HepG2 (cell line): ENCODE results near the gene IL2RG. TPM values are rescaled to one million over a fixed set of nuclear protein-coding genes. Genes with fewer than 3 reads are reported as not detected.

Source experiments
- ATF5 ChIP-seq: sonication (generic); formaldehyde crosslinking; IDR thresholded peaks from 2 replicates; pipeline ENCODE4 v1.4.0; 2020; ENCODE audit warnings: mild to moderate bottlenecking, low read depth, missing genetic modification reagents
- BCLAF1 ChIP-seq: fragments of 450-650 bp; IDR thresholded peaks from 2 replicates; pipeline ENCODE4 v1.6.1; 2017; ENCODE audit warnings: mild to moderate bottlenecking
- CCAR2 ChIP-seq: fragments of 200-400 bp; formaldehyde crosslinking; optimal IDR thresholded peaks from 2 replicates; pipeline ENCODE3; 2018; ENCODE audit warnings: low read depth, mild to moderate bottlenecking, low read length, moderate library complexity
- ELK4 ChIP-seq: sonication (generic); formaldehyde crosslinking; IDR thresholded peaks from 2 replicates; pipeline ENCODE4 v1.9.0; 2021; ENCODE audit warnings: missing genetic modification reagents, borderline replicate concordance
- HMGXB4 ChIP-seq, 2 experiments: sonication (generic) in 1 of 2; formaldehyde crosslinking in 1 of 2; IDR thresholded peaks; 2 replicates each; pipeline versions ENCODE4 v1.4.0 to v1.6.1; 2018 to 2020; ENCODE audit warnings: missing genetic modification reagents in 2 of 2, borderline replicate concordance in 1 of 2, low read depth in 1 of 2, mild to moderate bottlenecking in 1 of 2, missing biosample characterization in 1 of 2
- IRF9 ChIP-seq: sonication (generic); formaldehyde crosslinking; IDR thresholded peaks from 2 replicates; pipeline ENCODE4 v1.8.0; 2022; ENCODE audit warnings: missing genetic modification reagents, mild to moderate bottlenecking, borderline replicate concordance
- JUND ChIP-seq: sonication (generic); formaldehyde crosslinking; IDR thresholded peaks from 2 replicates; pipeline ENCODE4 v1.8.0; 2022; ENCODE audit warnings: mild to moderate bottlenecking, missing genetic modification reagents
- KDM4B ChIP-seq: sonication (generic); formaldehyde crosslinking; IDR thresholded peaks from 2 replicates; pipeline ENCODE4 v1.4.0; 2020; ENCODE audit warnings: missing genetic modification reagents
- MEIS1 ChIP-seq: sonication (generic); formaldehyde crosslinking; IDR thresholded peaks from 2 replicates; pipeline ENCODE4 v1.9.0; 2021; ENCODE audit warnings: mild to moderate bottlenecking, missing genetic modification reagents, moderate library complexity, borderline replicate concordance
- NFIC ChIP-seq: IDR thresholded peaks from 2 replicates; pipeline ENCODE4 v1.6.1; 2012; ENCODE audit warnings: mild to moderate bottlenecking, low read length, inconsistent platforms
- NR2F6 ChIP-seq, 2 experiments: IDR thresholded peaks; 2 replicates each; pipeline ENCODE4 v1.6.1; 2016; ENCODE audit warnings: antibody characterized with exemption in 1 of 2, mild to moderate bottlenecking in 1 of 2
- SETDB1 ChIP-seq: sonication (generic); formaldehyde crosslinking; IDR thresholded peaks from 2 replicates; pipeline ENCODE4 v1.5.1; 2020; ENCODE audit warnings: missing genetic modification reagents, mild to moderate bottlenecking, borderline replicate concordance
- ZBTB21 ChIP-seq: sonication (generic); formaldehyde crosslinking; IDR thresholded peaks from 2 replicates; pipeline ENCODE4 v1.4.0; 2020; ENCODE audit warnings: missing genetic modification reagents
- ZC3H13 ChIP-seq: sonication (generic); formaldehyde crosslinking; IDR thresholded peaks from 2 replicates; pipeline ENCODE4 v1.8.1; 2023; ENCODE audit warnings: mild to moderate bottlenecking, missing genetic modification reagents, moderate library complexity
- ZFP1 ChIP-seq: IDR thresholded peaks from 2 replicates; pipeline ENCODE4 v1.6.1; 2016
- ZNF17 ChIP-seq: sonication (generic); formaldehyde crosslinking; IDR thresholded peaks from 2 replicates; pipeline ENCODE4 v1.5.0; 2020; ENCODE audit warnings: mild to moderate bottlenecking, missing genetic modification reagents
- ZNF256 ChIP-seq: sonication (generic); formaldehyde crosslinking; conservative IDR thresholded peaks from 2 replicates; pipeline ENCODE4 v1.4.0; 2020; ENCODE audit warnings: missing genetic modification reagents
- ZNF282 ChIP-seq: fragments of 450-650 bp; IDR thresholded peaks from 2 replicates; pipeline ENCODE4 v1.6.1; 2018; ENCODE audit not compliant: partially characterized antibody
- ZNF333 ChIP-seq: sonication (generic); formaldehyde crosslinking; IDR thresholded peaks from 2 replicates; pipeline ENCODE4 v1.4.0; 2020; ENCODE audit warnings: mild to moderate bottlenecking, missing genetic modification reagents, borderline replicate concordance
- ZNF704 ChIP-seq: sonication (generic); formaldehyde crosslinking; IDR thresholded peaks from 2 replicates; pipeline ENCODE4 v1.8.1; 2023; ENCODE audit warnings: mild to moderate bottlenecking, inconsistent platforms, moderate library complexity, missing genetic modification reagents, borderline replicate concordance
- polyA plus RNA-seq, 8 experiments: library from polyadenylated mRNA; depleted of rRNA in 3 of 8; stranded (reverse) in 7 of 8; unstranded in 1 of 8; fragments of >200 nt; fragmentation: Illumina TruSeq in 4 of 8; extraction: Trizol in 4 of 8; gene quantifications; 2 replicates each; pipeline versions ENCODE4 v1.2.1 to v1.2.3, GENCODE V29; 2011 to 2016; ENCODE audit warnings: low read depth in 4 of 8, missing spikeins in 1 of 8, mixed read lengths in 1 of 8; ENCODE audit not compliant: insufficient read depth in 1 of 8
- total RNA-seq, 5 experiments: library from RNA; depleted of rRNA; stranded (reverse); fragments of >200 nt; fragmentation: Illumina TruSeq; extraction: Trizol; gene quantifications; 2 replicates each; pipeline ENCODE4 v1.2.3, GENCODE V29; 2016; ENCODE audit warnings: low read depth in 1 of 5

IL2RG gene
- total and polyA plus RNA-seq, 2 of the 13 experiments (the other 11 are each of a cell fraction or from before 2014, with no cell fraction given), result 0.98 TPM; not detected in 1

GRCh38 chrX:71068044-71068918, 43.1 kb downstream of the IL2RG start, which contains the start of gene SNX12 (continued):
- TF ChIP-seq BCLAF1 (no peak), ZFP1 (CRISPR knock-in tag) (no peak), HMGXB4 (CRISPR knock-in tag; IDR thresholded peaks at IDR 0.05; ENCODE audit: borderline replicate concordance in 1 of 2, low read depth in 1 of 2) (no peak), ZC3H13 (CRISPR knock-in tag) (no peak), ZBTB21 (no peak), ZNF256 (CRISPR knock-in tag) (no peak), ATF5 (CRISPR knock-in tag) (no peak), ZNF282 (no peak), ZNF17 (CRISPR knock-in tag) (no peak), ELK4 (CRISPR knock-in tag) (no peak), NFIC (no peak), ZNF704 (CRISPR knock-in tag) (no peak), MEIS1 (CRISPR knock-in tag) (no peak), ZNF333 (no peak), KDM4B (no peak), JUND (CRISPR knock-in tag) (no peak), CCAR2 (no peak), NR2F6 (IDR thresholded peaks at IDR 0.05) (0 out of 2 replicates have a peak, but pooled peaks have one; percentile 11), NR2F6 (CRISPR knock-in tag; IDR thresholded peaks at IDR 0.05) (no peak), IRF9 (no peak), SETDB1 (CRISPR knock-in tag) (no peak)
